Activated CD4-positive, alpha-beta T cell treated with anti-CD3 and anti-CD28 coated beads for 4 hours (primary cell): Measurements from ENCODE around the gene CAMK1D.

Experiments used
- DNase-seq, 2 donors: peaks; one replicate each; pipeline ENCODE4 v3.0.0-alpha.2; 2020

Gene CAMK1D

GRCh38 chr10:12600652-12601051 lies 251.3 kb downstream of the CAMK1D start:
- DNase-seq, result no peak

- no peak for DNase-seq
These were observed 253.2 kb downstream of the CAMK1D start for GRCh38 chr10:12602521-12602920.

DNA sequence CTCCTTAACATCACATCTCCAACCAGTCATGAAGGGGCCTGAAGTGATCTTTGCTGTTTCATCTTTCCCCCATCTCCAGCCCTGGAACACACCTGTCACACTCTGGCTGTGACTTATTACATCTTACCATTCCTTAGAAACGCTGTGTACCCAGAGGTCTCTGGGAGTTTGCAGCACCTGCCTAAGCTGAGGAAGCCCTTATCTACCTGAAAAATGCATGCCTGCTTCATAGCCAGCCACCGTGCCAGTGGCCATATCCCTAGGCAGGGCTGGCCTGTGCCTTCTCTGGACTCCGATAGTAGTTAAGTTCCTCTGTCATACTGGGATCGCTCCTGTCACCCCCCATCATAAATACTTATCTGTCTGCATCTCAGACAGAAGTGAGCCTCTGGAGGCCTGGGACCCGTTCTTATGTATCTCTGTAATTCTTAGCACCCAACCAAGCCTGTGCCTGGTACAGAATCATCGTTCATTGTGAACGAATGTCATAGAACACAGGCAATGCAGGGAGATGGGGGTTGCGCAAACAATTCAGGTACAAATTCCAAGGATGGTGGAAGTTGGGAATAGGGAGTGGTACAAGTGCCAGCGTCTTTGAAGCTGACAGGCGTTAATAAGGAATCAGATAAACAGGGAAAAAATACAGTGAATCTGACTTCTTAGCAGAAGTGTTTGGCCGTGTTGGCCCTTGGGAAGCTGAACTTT lies 254.6 kb downstream of the CAMK1D start:
- DNase-seq, result no peak

DNA sequence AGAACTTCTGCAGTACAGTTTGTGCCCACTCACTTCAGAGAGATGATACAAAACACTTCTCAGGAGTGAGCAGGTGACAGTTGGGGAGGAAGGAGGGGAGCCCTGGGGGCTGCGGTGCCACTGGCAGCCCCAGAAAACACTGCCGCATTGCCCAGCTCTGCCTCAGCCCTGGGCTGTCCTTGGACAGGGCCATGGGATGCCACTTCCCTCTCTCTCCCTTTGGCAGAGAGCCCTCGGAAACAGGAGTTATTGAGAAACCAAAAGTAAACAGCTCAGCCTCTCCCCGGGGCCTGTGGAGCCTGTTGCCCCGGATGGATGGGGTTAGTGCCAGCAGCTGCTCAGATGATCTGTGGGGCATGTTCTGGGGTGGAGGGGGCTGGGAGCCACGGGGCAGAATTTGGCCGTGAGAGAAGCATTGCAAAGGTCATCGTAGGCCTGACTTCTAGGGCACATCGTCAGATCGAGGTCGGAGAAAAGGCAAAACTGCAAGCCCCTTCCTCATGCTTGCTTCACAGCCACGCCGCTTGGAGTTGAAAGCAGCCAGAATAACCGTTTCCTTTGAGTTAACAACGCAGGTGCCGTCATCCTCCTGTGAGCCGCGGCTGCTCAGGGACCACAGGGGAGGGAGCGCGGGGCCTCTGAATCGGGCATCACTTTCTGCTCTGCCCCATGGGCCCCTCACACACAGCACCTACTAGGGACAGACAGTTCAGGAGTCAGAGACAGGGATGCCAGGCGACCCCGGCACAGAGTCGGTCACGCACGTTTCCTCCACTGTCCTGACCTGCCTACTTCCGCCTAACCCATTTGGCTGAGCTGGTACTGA lies 256.4 kb downstream of the CAMK1D start:
- DNase-seq, result peak; percentile 29 to 40

DNA sequence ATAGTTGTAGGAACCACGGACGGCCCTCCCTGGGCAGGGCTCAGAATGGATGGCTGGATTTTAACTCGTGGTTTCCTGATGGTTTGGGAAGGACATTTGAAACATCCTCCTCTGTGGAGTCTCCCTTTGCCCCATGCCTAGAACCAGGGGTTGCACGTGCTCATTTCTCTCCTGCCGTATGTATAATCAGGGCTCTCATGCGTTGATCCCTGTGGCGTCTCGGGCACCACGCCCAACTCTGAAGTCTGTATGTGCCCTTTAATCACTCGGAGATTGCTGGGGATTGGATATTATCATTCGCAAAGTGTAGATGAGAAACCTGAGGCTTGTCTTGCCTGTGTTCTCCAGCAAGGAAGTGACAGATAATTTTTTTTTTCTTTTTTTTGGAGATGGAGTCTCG lies 257.1 kb downstream of the CAMK1D start:
- DNase-seq, result no peak

DNA sequence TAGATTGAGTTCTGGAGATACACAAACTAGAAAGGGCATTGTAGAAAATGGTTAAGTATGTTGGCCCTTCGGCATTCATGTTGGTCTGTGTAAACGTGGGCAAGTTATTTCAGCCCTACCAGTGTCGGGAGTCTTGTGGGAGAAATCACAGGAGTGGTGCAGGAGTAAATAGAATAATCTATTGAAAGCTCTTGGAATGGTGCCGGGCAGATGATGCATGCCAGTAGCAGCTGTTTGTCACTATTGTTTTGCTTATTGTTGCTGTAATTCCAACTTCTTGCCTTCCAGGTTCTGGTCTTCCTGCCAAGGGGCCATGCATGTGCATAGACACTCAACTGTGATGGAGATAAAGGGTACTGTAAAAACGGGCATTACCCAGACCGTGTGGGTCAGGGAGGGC lies 259.4 kb downstream of the CAMK1D start:
- DNase-seq, result no peak

DNA sequence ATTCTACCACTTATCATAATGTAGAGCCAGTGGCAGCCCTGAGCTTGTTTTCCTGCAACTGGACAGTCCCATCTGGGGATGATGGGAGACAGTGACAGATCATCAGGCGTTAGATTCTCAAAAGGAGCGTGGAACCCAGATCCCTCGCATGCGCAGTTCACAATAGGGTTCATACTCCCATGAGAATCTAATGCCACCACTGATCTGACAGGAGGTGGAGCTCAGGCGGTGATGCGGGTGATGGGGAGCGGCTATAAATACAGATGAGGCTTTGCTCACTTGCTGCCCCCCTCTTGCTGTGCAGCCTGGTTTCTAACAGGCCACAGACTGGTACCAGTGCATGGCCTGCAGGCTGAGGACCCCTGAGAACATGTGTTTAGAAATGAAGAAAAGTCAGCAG lies 260.1 kb downstream of the CAMK1D start:
- no peak for DNase-seq

- DNase-seq, result no peak
These were observed 263.8 kb downstream of the CAMK1D start for GRCh38 chr10:12613136-12613535.

DNA sequence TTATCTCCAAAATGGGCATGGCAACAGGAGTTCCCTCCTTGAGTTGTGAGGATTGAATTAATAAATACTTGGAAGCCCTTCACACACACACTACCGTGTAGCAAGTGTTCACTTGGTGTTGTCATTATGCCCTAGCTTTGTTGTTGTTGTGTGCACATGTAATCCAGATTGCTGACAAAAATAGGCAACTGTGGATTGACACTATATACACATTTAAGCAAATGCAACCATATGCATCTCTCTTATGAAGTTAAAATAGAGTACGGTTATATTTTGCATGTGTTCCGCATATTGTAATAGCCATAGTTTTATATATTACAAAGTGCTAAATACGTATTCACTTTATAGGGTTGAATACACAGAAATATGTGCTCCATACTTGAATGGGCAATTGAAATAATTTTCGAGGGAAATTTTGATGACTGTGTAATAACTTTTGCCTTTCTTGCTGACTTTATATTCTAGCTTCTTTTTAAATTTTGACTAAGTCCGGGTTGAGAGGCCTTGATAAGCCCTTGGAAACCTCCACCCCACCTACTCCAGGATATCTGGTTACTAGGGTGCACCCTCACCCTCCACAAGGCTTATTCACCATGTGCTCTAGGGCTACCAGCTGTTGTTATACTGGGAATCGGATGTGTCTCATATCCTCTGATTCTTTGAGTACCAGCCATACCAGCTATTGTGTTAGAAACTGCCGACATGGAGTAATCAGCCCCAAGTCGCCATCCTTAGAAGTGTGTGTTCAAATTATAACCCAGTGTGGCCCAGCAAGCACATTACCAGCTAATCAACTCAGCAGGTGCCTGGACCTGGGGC lies 265.0 kb downstream of the CAMK1D start:
- no peak for DNase-seq

- DNase-seq, result no peak
These were observed 266.2 kb downstream of the CAMK1D start for GRCh38 chr10:12615296-12616220.

- no peak for DNase-seq
These were observed 268.1 kb downstream of the CAMK1D start for GRCh38 chr10:12617191-12618175.

GRCh38 chr10:12622016-12622415 lies 272.7 kb downstream of the CAMK1D start:
- no peak for DNase-seq

- DNase-seq, result no peak
These were observed 273.3 kb downstream of the CAMK1D start for GRCh38 chr10:12622691-12623090.

DNA sequence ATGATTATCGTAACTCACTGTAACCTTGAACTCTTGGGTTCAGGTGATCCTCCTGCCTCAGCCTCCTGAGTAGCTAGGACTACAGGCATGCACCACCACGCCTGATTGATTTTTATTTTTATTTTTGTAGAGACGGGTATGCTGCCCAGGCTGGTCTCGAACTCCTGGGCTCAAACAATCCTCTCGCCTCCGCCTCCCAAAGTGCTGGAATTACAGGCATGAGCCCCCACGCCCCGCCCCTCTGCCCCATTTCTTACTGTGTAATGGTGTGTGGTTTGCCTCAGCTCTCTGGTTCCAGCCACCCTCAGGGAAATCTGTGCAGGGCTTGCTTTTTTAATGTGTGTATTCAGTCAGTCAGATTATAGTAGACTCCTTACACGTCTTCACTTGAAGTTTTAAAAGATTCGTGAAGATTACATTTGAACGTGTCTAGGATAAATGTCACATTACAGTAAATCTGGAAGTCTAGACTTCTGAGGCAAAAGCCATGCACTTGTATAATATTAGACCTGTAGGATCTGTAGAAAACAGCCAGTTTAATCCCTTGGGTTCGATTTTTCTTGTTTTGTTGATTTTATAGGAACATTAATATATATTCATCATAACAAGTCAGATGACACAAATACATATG lies 276.2 kb downstream of the CAMK1D start:
- DNase-seq, result no peak

- DNase-seq, result no peak
These were observed 278.8 kb downstream of the CAMK1D start for GRCh38 chr10:12628153-12628552.

DNA sequence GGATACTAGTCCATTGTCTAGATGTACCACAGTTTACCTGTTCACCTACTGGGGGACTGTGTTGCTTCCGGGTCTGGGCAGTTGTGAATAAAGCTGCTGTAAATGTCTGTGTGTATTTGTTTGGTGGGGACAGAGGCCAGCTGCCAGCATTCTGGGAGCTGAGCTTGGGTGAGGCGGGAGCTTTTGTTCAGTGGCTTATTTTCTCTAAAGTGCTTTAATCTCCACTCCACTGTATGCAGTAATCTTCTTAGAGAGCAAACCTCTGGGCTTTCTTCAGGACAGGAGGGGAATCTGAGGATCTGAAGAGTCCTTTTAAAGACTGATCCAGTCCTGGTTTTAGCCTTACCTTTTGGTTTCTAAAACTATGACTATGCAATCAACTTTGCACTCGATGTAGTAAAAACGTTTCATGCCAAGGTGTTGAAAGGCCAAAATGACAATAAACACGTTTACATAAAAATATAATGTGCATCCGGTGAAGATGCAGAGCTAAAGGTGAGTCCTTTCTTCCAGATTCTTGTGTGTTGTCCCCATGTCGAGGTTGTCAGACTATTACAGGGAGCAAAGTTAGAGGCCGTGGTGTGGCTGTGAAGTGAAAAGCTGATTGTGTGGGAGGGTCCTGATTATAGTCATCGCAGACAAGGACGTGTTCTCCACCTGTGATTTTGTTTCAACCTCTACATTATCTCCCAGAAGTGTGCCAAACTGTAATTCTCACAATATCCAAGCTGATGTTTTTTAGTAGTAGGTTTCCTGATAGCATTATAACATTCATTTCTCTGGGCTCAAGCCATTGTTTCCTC lies 279.8 kb downstream of the CAMK1D start:
- no peak for DNase-seq

DNA sequence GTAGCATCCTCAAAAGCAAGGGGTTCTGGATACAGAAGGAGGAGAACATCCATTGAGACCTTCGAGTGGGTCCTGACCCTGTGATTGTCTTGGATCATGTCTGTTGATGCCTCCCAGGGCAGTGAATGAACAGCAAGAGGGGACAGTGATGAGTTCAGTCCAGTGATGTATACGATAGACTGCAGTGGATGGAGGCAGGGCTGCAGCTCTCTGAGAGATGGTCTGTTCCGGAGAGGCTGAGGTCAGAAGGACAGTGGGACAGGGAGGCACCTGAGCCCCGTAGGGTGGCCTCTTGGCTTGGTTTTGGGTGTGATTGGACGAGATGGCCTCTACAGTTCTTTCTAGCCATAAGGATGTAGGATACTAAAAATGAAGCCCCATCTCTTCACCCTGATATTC lies 280.4 kb downstream of the CAMK1D start:
- DNase-seq, result no peak

DNA sequence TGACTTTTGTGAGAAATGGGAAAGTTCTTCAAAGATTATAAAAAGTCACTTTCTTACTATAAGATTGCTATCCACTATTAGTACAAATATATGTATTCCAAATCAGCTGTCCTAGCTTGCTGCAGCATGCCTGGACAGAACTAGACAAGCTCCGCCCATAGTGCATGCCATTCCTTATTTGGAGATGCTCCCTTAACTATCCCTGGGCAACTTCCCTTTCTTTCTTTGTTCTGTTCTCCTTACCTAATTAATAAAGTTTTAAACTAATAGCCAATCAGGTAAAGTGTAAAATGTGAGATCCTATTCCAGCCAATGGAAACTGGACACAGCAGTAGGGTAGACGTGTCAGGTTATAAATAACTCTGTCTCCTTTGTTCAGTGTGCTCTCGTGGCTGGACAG lies 281.9 kb downstream of the CAMK1D start:
- DNase-seq, result no peak

- no peak for DNase-seq
These were observed 282.6 kb downstream of the CAMK1D start for GRCh38 chr10:12631787-12632562.
